NB4 (cell line): ENCODE measurements around the gene WDR86.

ENCODE experiments used
- DNase-seq: peaks from one replicate; pipeline ENCODE4 v3.0.0; 2010; ENCODE audit warnings: low read depth
- H3K4me3 ChIP-seq: one replicate; pipeline ENCODE4 v1.5.1; 2011; ENCODE audit warnings: mild to moderate bottlenecking, low read depth, low read length, moderate library complexity
- CTCF ChIP-seq: IDR thresholded peaks from one replicate; pipeline ENCODE4 v1.5.1; 2012; ENCODE audit warnings: low read depth, low read length
- MAX ChIP-seq: IDR thresholded peaks from 2 replicates; pipeline ENCODE4 v1.6.1; 2011; ENCODE audit warnings: low read depth, low read length
- MYC ChIP-seq: IDR thresholded peaks from 2 replicates; pipeline ENCODE4 v1.6.1; 2011; ENCODE audit warnings: low read depth, low read length
- POLR2A ChIP-seq: IDR thresholded peaks from 2 replicates; pipeline ENCODE4 v1.6.1; 2011; ENCODE audit warnings: mild to moderate bottlenecking; ENCODE audit not compliant: insufficient read length; ENCODE audit errors: extremely low read depth

The WDR86 gene

GRCh38 chr7:151402029-151402835 lies 7.6 kb downstream of the WDR86 start:
- no peak overlapping the region for H3K4me3 ChIP-seq
- no peak for DNase-seq
- TF ChIP-seq CTCF: no peak
- no peak for TF ChIP-seq POLR2A
- TF ChIP-seq MYC: no peak
- TF ChIP-seq MAX: no peak

- no peak overlapping the region for H3K4me3 ChIP-seq
- TF ChIP-seq MAX: no peak
- TF ChIP-seq CTCF: no peak
- no peak for TF ChIP-seq MYC
- no peak for TF ChIP-seq POLR2A
- DNase-seq: no peak
Observed at GRCh38 chr7:151400626-151401315, 9.1 kb downstream of the WDR86 start.

- no peak for DNase-seq
- H3K4me3 ChIP-seq: no peak overlapping the region
- TF ChIP-seq POLR2A: no peak
- TF ChIP-seq MYC: no peak
- TF ChIP-seq MAX: no peak
- TF ChIP-seq CTCF: no peak
Observed at GRCh38 chr7:151399906-151400305, 9.9 kb downstream of the WDR86 start.

GRCh38 chr7:151399305-151399601 lies 10.6 kb downstream of the WDR86 start:
- DNase-seq: no peak
- H3K4me3 ChIP-seq: no peak overlapping the region
- TF ChIP-seq CTCF (no peak), MYC (no peak), MAX (no peak), POLR2A (no peak)

- TF ChIP-seq CTCF (no peak), POLR2A (no peak), MAX (no peak)
- no peak for DNase-seq
- no peak overlapping the region for H3K4me3 ChIP-seq
Observed at GRCh38 chr7:151398446-151399304, 11.2 kb downstream of the WDR86 start.
